A549 (cell line): ENCODE data around the gene PTTG2. TPM values are rescaled to one million over a fixed set of nuclear protein-coding genes. Genes with fewer than 3 reads are reported as not detected.

Experiments used
- ATAC-seq, 2 experiments: fragments of 200-7000 bp in 1 of 2; fragments of >200 bp in 1 of 2; cut with Nextera tagmentation in 1 of 2; cut with Tn5 transposase in 1 of 2; 3 replicates each; pipeline versions ENCODE4 v1.8.0 to v1.9.1; 2018 to 2020; ENCODE audit warnings: mild to moderate bottlenecking in 1 of 2, moderate library complexity in 1 of 2
- CTCF ChIA-PET: fragments of 300-600 bp; sonication (Branson Sonifier 250); formaldehyde crosslinking; extraction: SDS; loops from one replicate; lab custom pipeline; 2021; ENCODE audit warnings: antibody characterized with exemption, inconsistent platforms; lab: Yijun Ruan, JAX
- POLR2A ChIA-PET: fragments of 350-600 bp; formaldehyde crosslinking; extraction: SDS; loops from one replicate; lab custom pipeline; 2021; ENCODE audit warnings: antibody characterized with exemption, inconsistent platforms; lab: Yijun Ruan, JAX
- DNase-seq, 2 experiments: peaks; one replicate each; pipeline versions ENCODE4 v3.0.0 to v3.0.0-alpha.2; 2011 to 2016; ENCODE audit warnings: low read depth in 1 of 2, low spot score in 1 of 2
- FAIRE-seq: peaks from 2 replicates; lab custom pipeline; 2011; peaks lifted over from hg19 to GRCh38; lab: Jason Lieb, UNC
- H3K27ac ChIP-seq, 2 experiments: fragments of >200 bp; sonication (Bioruptor Twin); formaldehyde crosslinking; 3 replicates each; pipeline ENCODE4 v1.5.1; 2016 to 2017
- H3K4me1 ChIP-seq: fragments of >200 bp; sonication (Bioruptor Twin); formaldehyde crosslinking; 3 replicates; pipeline ENCODE4 v1.6.1; 2016
- H3K4me2 ChIP-seq: fragments of >200 bp; sonication (Bioruptor Twin); formaldehyde crosslinking; 3 replicates; pipeline ENCODE4 v1.6.1; 2016
- H3K4me3 ChIP-seq: fragments of >200 bp; sonication (Bioruptor Twin); formaldehyde crosslinking; 3 replicates; pipeline ENCODE4 v1.5.1; 2016
- H3K9me3 ChIP-seq: fragments of >200 bp; sonication (Bioruptor Twin); formaldehyde crosslinking; 3 replicates; pipeline ENCODE4 v1.6.1; 2016
- CEBPB ChIP-seq, 2 experiments: fragments of >200 bp in 1 of 2; sonication (Bioruptor Twin) in 1 of 2; formaldehyde crosslinking in 1 of 2; IDR thresholded peaks; 2 replicates each; pipeline ENCODE4 v1.6.1; 2012 to 2016
- CHD4 ChIP-seq: fragments of 200-600 bp; sonication (generic); IDR thresholded peaks from 2 replicates; pipeline ENCODE4 v1.6.1; 2016; ENCODE audit warnings: antibody characterized with exemption, mild to moderate bottlenecking, borderline replicate concordance
- EHF ChIP-seq: fragments of 250-450 bp; sonication (Bioruptor Pico); IDR thresholded peaks from 2 replicates; pipeline ENCODE4 v1.5.0; 2020; ENCODE audit warnings: mild to moderate bottlenecking
- EHMT2 ChIP-seq: fragments of 200-600 bp; sonication (generic); IDR thresholded peaks from 2 replicates; pipeline ENCODE4 v1.6.1; 2016; ENCODE audit warnings: antibody characterized with exemption, low read depth, mild to moderate bottlenecking, moderate library complexity
- ESRRA ChIP-seq: fragments of 150-350 bp; IDR thresholded peaks from 2 replicates; pipeline ENCODE4 v1.6.1; 2014; ENCODE audit warnings: mild to moderate bottlenecking, low read length, borderline replicate concordance
- HEYL ChIP-seq: fragments of 250-450 bp; sonication (Bioruptor Pico); IDR thresholded peaks from 2 replicates; pipeline ENCODE4 v1.8.0; 2021; ENCODE audit warnings: mild to moderate bottlenecking, moderate library complexity
- HOXB13 ChIP-seq: fragments of 250-450 bp; sonication (Bioruptor Pico); IDR thresholded peaks from 2 replicates; pipeline ENCODE4 v1.5.0; 2020; ENCODE audit warnings: low read depth, mild to moderate bottlenecking, moderate library complexity
- HOXB5 ChIP-seq: fragments of 250-450 bp; sonication (Bioruptor Pico); IDR thresholded peaks from 2 replicates; pipeline ENCODE4 v1.5.0; 2020; ENCODE audit warnings: mild to moderate bottlenecking, moderate library complexity
- MAZ ChIP-seq: fragments of 150-350 bp; IDR thresholded peaks from 2 replicates; pipeline ENCODE4 v1.6.1; 2014; ENCODE audit warnings: antibody characterized with exemption, low read depth, low read length, borderline replicate concordance
- MYC ChIP-seq: IDR thresholded peaks from 2 replicates; pipeline ENCODE4 v1.6.1; 2012; ENCODE audit warnings: mild to moderate bottlenecking, inconsistent platforms, low read length, improper control_type of control experiment, borderline replicate concordance
- NFE2L2 ChIP-seq: fragments of 150-350 bp; conservative IDR thresholded peaks from 2 replicates; pipeline ENCODE4 v1.6.1; 2014; ENCODE audit warnings: low read length
- NPAS2 ChIP-seq: fragments of 250-450 bp; sonication (Bioruptor Pico); IDR thresholded peaks from 2 replicates; pipeline ENCODE4 v1.8.0; 2022; ENCODE audit warnings: mild to moderate bottlenecking, moderate library complexity, borderline replicate concordance
- POLR2A ChIP-seq: IDR thresholded peaks from 2 replicates; pipeline ENCODE4 v1.6.1; 2012; ENCODE audit warnings: mild to moderate bottlenecking, low read length
- POLR2AphosphoS2 ChIP-seq: conservative IDR thresholded peaks from 2 replicates; pipeline ENCODE4 v1.6.1; 2012; ENCODE audit warnings: low read length, improper control_type of control experiment, inconsistent platforms
- RARB ChIP-seq: fragments of 250-450 bp; sonication (Bioruptor Pico); IDR thresholded peaks from 2 replicates; pipeline ENCODE4 v1.8.0; 2021; ENCODE audit warnings: mild to moderate bottlenecking, moderate library complexity
- RFX5 ChIP-seq: fragments of 450-650 bp; IDR thresholded peaks from 2 replicates; pipeline ENCODE4 v1.7.1; 2014; ENCODE audit warnings: antibody characterized with exemption, mild to moderate bottlenecking, moderate library complexity
- RNF2 ChIP-seq: fragments of 200-600 bp; sonication (generic); IDR thresholded peaks from 2 replicates; pipeline ENCODE4 v1.6.1; 2016; ENCODE audit warnings: low read depth, mild to moderate bottlenecking, antibody characterized with exemption, moderate library complexity, borderline replicate concordance
- SMC3 ChIP-seq: fragments of >200 bp; sonication (Bioruptor Twin); formaldehyde crosslinking; IDR thresholded peaks from 3 replicates; pipeline ENCODE4 v1.6.1; 2018; ENCODE audit warnings: inconsistent platforms
- SREBF2 ChIP-seq: fragments of 450-650 bp; IDR thresholded peaks from 2 replicates; pipeline ENCODE4 v1.6.1; 2014; ENCODE audit warnings: mild to moderate bottlenecking, moderate library complexity
- ZC3H11A ChIP-seq: fragments of 450-650 bp; IDR thresholded peaks from 2 replicates; pipeline ENCODE4 v1.6.1; 2014; ENCODE audit warnings: antibody characterized with exemption, mild to moderate bottlenecking
- ZFP36 ChIP-seq: fragments of 450-650 bp; IDR thresholded peaks from 2 replicates; pipeline ENCODE4 v1.6.1; 2014; ENCODE audit warnings: borderline replicate concordance; ENCODE audit not compliant: partially characterized antibody
- ZNF302 ChIP-seq: fragments of 250-450 bp; sonication (Bioruptor Pico); IDR thresholded peaks from 2 replicates; pipeline ENCODE4 v1.9.0; 2021; ENCODE audit warnings: inconsistent platforms, mild to moderate bottlenecking, moderate library complexity
- WGBS: methylation state at CpG from one replicate; pipeline ENCODE4 v1.1.6; 2017; ENCODE audit errors: missing lambda C conversion rate; 5-methylcytosine and 5-hydroxymethylcytosine counted together
- polyA plus RNA-seq, 4 experiments: library from polyadenylated mRNA; depleted of rRNA in 3 of 4; stranded (reverse); fragments of >200 nt; fragmentation: RNase III in 1 of 4; extraction: RNeasy Plus Mini Kit Qiagen cat#74134 plus additional on column Dnase treatment in 1 of 4; gene quantifications; 2 replicates in 3 of 4; 3 replicates in 1 of 4; pipeline ENCODE4 v1.2.3, GENCODE V29; 2011 to 2017
- TF ChIP-seq, protein P1 (sequence below): IDR thresholded peaks from 2 replicates; pipeline ENCODE4 v1.6.1; 2012; ENCODE audit warnings: low read depth, borderline replicate concordance
- TF ChIP-seq, protein P2 (sequence below): fragments of 250-450 bp; sonication (Bioruptor Pico); IDR thresholded peaks from 2 replicates; pipeline ENCODE4 v1.5.0; 2020; ENCODE audit warnings: low read depth, mild to moderate bottlenecking, moderate library complexity
- TF ChIP-seq, protein P3 (sequence below): fragments of >200 bp; sonication (Bioruptor Twin); formaldehyde crosslinking; IDR thresholded peaks from 3 replicates; pipeline ENCODE4 v1.5.1; 2016

PTTG2 gene
- polyA plus RNA-seq, 2 of the 4 experiments (the other 2 are of a cell fraction) = not detected

GRCh38 chr4:38001927-38002326 lies 41.7 kb downstream of the PTTG2 start:
- Histone ChIP-seq H3K4me1 (no peaks in the 10 kb centered on the region), H3K9me3 (no peaks in the 10 kb centered on the region), H3K4me3 (no peak overlapping the region), H3K27ac (no peak overlapping the region), H3K4me2 (no peak overlapping the region)
- ChIA-PET POLR2A (no interaction called here), CTCF (no interaction called here)
- DNase-seq = no peak
- WGBS = 71% methylated on average over 3 of the region's 3 CpGs
- no peak for FAIRE-seq
- no peak for TF ChIP-seq RFX5
- TF ChIP-seq NFE2L2 = no peak
- TF ChIP-seq, protein P1, sequence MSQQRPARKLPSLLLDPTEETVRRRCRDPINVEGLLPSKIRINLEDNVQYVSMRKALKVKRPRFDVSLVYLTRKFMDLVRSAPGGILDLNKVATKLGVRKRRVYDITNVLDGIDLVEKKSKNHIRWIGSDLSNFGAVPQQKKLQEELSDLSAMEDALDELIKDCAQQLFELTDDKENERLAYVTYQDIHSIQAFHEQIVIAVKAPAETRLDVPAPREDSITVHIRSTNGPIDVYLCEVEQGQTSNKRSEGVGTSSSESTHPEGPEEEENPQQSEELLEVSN = no peak
- no peak for TF ChIP-seq HEYL (CRISPR knock-in tag)
- TF ChIP-seq ZFP36 = no peak
- no peak for TF ChIP-seq HOXB13 (CRISPR knock-in tag)
- TF ChIP-seq CHD4 = no peak
- no peak for TF ChIP-seq ESRRA
- TF ChIP-seq RARB = no peak
- TF ChIP-seq POLR2A = no peak
- ATAC-seq = no peak

GRCh38 chr4:38002451-38003071 lies 42.4 kb downstream of the PTTG2 start:
- Histone ChIP-seq H3K4me3 (no peak overlapping the region), H3K4me1 (no peaks in the 10 kb centered on the region), H3K4me2 (no peak overlapping the region), H3K9me3 (no peaks in the 10 kb centered on the region), H3K27ac (no peak overlapping the region)
- no peak for DNase-seq
- no peak for FAIRE-seq
- no peak for TF ChIP-seq POLR2AphosphoS2
- no peak for TF ChIP-seq CEBPB (IDR thresholded peaks at IDR 0.05)
- TF ChIP-seq MAZ = no peak
- no peak for TF ChIP-seq NPAS2 (CRISPR knock-in tag)
- TF ChIP-seq ZC3H11A = no peak
- no peak for TF ChIP-seq EHMT2
- TF ChIP-seq, protein P1 = no peak
- TF ChIP-seq MYC = no peak
- TF ChIP-seq RNF2 = no peak
- TF ChIP-seq HOXB5 (CRISPR knock-in tag) = no peak
- TF ChIP-seq, protein P2, sequence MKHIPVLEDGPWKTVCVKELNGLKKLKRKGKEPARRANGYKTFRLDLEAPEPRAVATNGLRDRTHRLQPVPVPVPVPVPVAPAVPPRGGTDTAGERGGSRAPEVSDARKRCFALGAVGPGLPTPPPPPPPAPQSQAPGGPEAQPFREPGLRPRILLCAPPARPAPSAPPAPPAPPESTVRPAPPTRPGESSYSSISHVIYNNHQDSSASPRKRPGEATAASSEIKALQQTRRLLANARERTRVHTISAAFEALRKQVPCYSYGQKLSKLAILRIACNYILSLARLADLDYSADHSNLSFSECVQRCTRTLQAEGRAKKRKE (CRISPR knock-in tag) = no peak
- no peak for TF ChIP-seq ZNF302 (CRISPR knock-in tag)
- no peak for TF ChIP-seq SREBF2
- TF ChIP-seq EHF (CRISPR knock-in tag) = no peak
- TF ChIP-seq SMC3 = no peak
- TF ChIP-seq, protein P3, sequence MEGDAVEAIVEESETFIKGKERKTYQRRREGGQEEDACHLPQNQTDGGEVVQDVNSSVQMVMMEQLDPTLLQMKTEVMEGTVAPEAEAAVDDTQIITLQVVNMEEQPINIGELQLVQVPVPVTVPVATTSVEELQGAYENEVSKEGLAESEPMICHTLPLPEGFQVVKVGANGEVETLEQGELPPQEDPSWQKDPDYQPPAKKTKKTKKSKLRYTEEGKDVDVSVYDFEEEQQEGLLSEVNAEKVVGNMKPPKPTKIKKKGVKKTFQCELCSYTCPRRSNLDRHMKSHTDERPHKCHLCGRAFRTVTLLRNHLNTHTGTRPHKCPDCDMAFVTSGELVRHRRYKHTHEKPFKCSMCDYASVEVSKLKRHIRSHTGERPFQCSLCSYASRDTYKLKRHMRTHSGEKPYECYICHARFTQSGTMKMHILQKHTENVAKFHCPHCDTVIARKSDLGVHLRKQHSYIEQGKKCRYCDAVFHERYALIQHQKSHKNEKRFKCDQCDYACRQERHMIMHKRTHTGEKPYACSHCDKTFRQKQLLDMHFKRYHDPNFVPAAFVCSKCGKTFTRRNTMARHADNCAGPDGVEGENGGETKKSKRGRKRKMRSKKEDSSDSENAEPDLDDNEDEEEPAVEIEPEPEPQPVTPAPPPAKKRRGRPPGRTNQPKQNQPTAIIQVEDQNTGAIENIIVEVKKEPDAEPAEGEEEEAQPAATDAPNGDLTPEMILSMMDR = no peak
- TF ChIP-seq ESRRA = no peak
- ChIA-PET POLR2A (no interaction called here), CTCF (no interaction called here)
- no peak for ATAC-seq
- whole genome bisulfite sequencing = 80% methylated on average over 3 of the region's 3 CpGs
